Osteoblast (primary cell): ENCODE measurements around the gene SLK. TPM values are rescaled to one million over a fixed set of nuclear protein-coding genes. Genes with fewer than 3 reads are reported as not detected.

Experiments
- DNase-seq: peaks from one replicate; pipeline ENCODE4 v3.0.0; 2011; ENCODE audit warnings: low spot score, mixed read lengths; ENCODE audit not compliant: insufficient read length; ENCODE audit errors: missing footprints
- H2AFZ ChIP-seq: 2 replicates; pipeline ENCODE4 v1.6.0; 2011; ENCODE audit warnings: mild to moderate bottlenecking, low read length
- H3K27ac ChIP-seq: 2 replicates; pipeline ENCODE4 v1.5.1; 2011; ENCODE audit warnings: mild to moderate bottlenecking, low read depth, low read length, moderate library complexity
- H3K27me3 ChIP-seq: 2 replicates; pipeline ENCODE4 v1.6.0; 2012; ENCODE audit warnings: mild to moderate bottlenecking, control low read depth, inconsistent platforms, low read length, moderate library complexity; ENCODE audit not compliant: insufficient read depth
- H3K36me3 ChIP-seq: 2 replicates; pipeline ENCODE4 v1.5.1; 2011; ENCODE audit warnings: mild to moderate bottlenecking, low read length, control low read depth, moderate library complexity; ENCODE audit not compliant: insufficient read depth
- H3K4me1 ChIP-seq: 2 replicates; pipeline ENCODE4 v1.5.1; 2011; ENCODE audit warnings: mild to moderate bottlenecking, low read length, control low read depth, moderate library complexity; ENCODE audit not compliant: insufficient read depth
- H3K4me2 ChIP-seq: 2 replicates; pipeline ENCODE4 v1.6.0; 2011; ENCODE audit warnings: mild to moderate bottlenecking, low read length; ENCODE audit not compliant: insufficient read depth
- H3K4me3 ChIP-seq: fragments of 200-600 bp; sonication (generic); 3 replicates; pipeline ENCODE4 v1.5.1; 2012; ENCODE audit warnings: mild to moderate bottlenecking, low read length, inconsistent platforms; ENCODE audit not compliant: insufficient read depth
- H3K79me2 ChIP-seq: 2 replicates; pipeline ENCODE4 v1.6.0; 2012; ENCODE audit warnings: mild to moderate bottlenecking, low read length, control low read depth, inconsistent platforms; ENCODE audit not compliant: insufficient read depth
- H3K9me3 ChIP-seq: 2 replicates; pipeline ENCODE4 v1.5.1; 2011; ENCODE audit warnings: low read depth, low read length, control low read depth
- H4K20me1 ChIP-seq: 2 replicates; pipeline ENCODE4 v1.6.0; 2012; ENCODE audit warnings: mild to moderate bottlenecking, low read length, control low read depth; ENCODE audit not compliant: insufficient read depth
- CTCF ChIP-seq: IDR thresholded peaks from 2 replicates; pipeline ENCODE4 v1.5.1; 2011; ENCODE audit warnings: mild to moderate bottlenecking, low read depth, low read length, moderate library complexity; ENCODE audit errors: extremely low read depth
- total RNA-seq: library from RNA; depleted of rRNA; stranded (reverse); fragments of >200 nt; gene quantifications from 2 replicates; pipeline ENCODE4 v1.2.3, GENCODE V29; 2012

Gene SLK
- total RNA-seq, 1 donor: 48.1 TPM

- Histone ChIP-seq H3K4me3 (no peak overlapping the region), H3K4me2 (no peak overlapping the region), H3K9me3 (no peaks in the 10 kb centered on the region), H3K27me3 (no peaks in the 10 kb centered on the region), H3K36me3 (peaks cover 8% of the 10 kb centered on the region), H3K4me1 (peaks cover 5% of the 10 kb centered on the region), H2AFZ (no peak overlapping the region), H4K20me1 (no peaks in the 10 kb centered on the region), H3K79me2 (peaks cover 2% of the 10 kb centered on the region), H3K27ac (no peak overlapping the region)
- no peak for TF ChIP-seq CTCF
- no peak for DNase-seq
Measured at GRCh38 chr10:104014176-104014575, 47.2 kb downstream of the SLK start.

DNA sequence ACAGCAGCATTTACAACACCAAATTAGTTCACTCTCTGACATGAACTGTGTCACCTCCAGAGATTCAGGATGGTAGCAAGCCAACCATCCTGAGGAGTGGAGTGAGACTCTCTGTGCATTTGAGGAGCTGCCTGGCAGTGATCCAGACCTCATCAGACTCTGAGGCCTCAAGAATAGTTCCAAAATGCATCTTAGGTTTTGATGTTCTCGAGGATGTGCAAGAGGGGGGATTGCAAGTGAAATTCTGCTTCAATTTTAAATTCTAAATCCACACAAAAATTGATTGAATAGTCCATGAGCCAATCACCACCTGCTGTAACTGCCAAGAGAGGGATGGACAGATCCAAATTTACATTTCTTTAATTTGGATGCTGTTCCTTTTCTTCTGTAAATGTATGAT is 49.7 kb downstream of the SLK start:
- Histone ChIP-seq H3K9me3 (no peaks in the 10 kb centered on the region), H3K27ac (no peak overlapping the region), H3K4me1 (peaks cover 5% of the 10 kb centered on the region), H3K4me3 (no peak overlapping the region), H2AFZ (no peak overlapping the region), H4K20me1 (no peaks in the 10 kb centered on the region), H3K4me2 (no peak overlapping the region), H3K27me3 (no peaks in the 10 kb centered on the region), H3K36me3 (peaks cover 31% of the 10 kb centered on the region), H3K79me2 (peaks cover 2% of the 10 kb centered on the region)
- DNase-seq: no peak
- TF ChIP-seq CTCF: no peak

DNA sequence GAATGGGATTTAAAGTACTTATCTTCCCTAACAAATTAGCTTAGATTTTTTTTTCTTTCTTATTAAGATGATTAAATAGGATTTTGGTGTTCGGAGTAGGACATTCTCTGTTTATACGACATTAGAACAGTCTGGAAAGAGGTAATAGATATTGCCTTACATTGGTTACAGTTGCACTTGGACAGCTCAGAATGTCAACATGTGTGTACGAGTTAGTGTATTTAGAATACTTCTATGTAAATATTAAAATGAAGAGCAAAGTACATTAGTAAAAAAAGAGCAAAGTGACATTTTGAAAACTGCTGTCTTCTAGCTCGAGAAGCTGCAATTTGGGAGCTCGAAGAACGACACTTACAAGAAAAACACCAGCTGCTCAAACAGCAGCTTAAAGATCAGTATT is 51.5 kb downstream of the SLK start:
- H2AFZ ChIP-seq: no peak overlapping the region
- H3K9me3 ChIP-seq: no peaks in the 10 kb centered on the region
- H3K27me3 ChIP-seq: no peaks in the 10 kb centered on the region
- H3K4me1 ChIP-seq: peaks cover 5% of the 10 kb centered on the region
- no peak for TF ChIP-seq CTCF
- peaks cover 40% of the 10 kb centered on the region for H3K36me3 ChIP-seq
- H3K4me2 ChIP-seq: no peak overlapping the region
- H3K27ac ChIP-seq: no peak overlapping the region
- no peak overlapping the region for H3K4me3 ChIP-seq
- no peak for DNase-seq
- H3K79me2 ChIP-seq: no peaks in the 10 kb centered on the region
- H4K20me1 ChIP-seq: no peaks in the 10 kb centered on the region

- Histone ChIP-seq H3K27me3 (no peaks in the 10 kb centered on the region), H3K36me3 (peaks cover 46% of the 10 kb centered on the region), H3K4me1 (peaks cover 5% of the 10 kb centered on the region), H4K20me1 (no peaks in the 10 kb centered on the region), H3K4me2 (no peak overlapping the region), H3K79me2 (no peaks in the 10 kb centered on the region), H2AFZ (no peak overlapping the region), H3K4me3 (no peak overlapping the region), H3K27ac (no peak overlapping the region), H3K9me3 (no peaks in the 10 kb centered on the region)
- TF ChIP-seq CTCF: no peak
- no peak for DNase-seq
Measured at GRCh38 chr10:104020020-104020419, 53.1 kb downstream of the SLK start.
